HG02885 (cell line): ENCODE measurements around the gene TSPAN9.

Experiments
- ATAC-seq: cut with Tn5 transposase; IDR thresholded peaks from one replicate; pipeline ENCODE4 v1.9.1; 2021; ENCODE audit warnings: mild to moderate bottlenecking; ENCODE audit not compliant: unreplicated experiment, poor library complexity

The TSPAN9 gene

DNA sequence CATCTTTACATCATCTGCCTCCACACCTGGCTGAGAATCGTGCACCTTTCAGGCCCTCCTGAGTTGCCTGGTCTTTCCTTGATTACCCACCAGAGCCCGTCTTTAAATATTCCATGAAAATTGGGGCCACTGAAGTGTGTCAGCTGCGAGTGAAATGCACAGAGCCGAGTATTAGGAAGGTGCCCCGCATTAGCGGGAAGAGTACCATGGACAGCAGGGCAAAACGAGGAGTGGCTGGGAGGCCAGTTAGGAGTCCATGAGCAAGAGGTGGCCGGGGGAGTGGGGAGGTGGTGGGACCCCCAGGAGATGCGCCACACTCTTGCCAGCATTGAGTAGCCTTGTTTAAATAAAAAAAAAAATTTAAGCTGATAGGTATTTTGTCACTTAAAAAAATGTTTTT is 99.6 kb downstream of the TSPAN9 start:
- ATAC-seq: no peak

GRCh38 chr12:3177778-3178425 is 100.7 kb downstream of the TSPAN9 start:
- no peak for ATAC-seq

- no peak for ATAC-seq
Measured at GRCh38 chr12:3178671-3179313, 101.6 kb downstream of the TSPAN9 start.

DNA sequence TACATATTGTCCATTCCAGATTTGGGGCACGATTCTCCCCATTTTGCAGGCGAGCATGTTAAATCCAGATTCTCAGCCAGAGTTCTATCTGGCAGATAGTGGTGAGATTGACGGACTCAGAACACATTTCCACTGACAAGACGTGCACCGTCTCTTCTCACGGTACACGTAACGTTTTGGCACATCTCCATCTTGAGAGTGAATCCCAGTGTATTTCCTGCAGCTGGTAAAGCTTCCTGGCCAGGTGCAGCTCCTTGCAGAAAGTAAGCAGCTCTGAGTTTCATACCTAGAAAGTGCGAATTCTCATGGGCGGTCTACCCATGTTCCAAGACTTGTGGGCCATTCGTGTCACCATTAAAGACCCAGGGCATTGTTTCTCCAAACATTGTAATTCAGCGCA is 102.6 kb downstream of the TSPAN9 start:
- no peak for ATAC-seq

- no peak for ATAC-seq
Measured at GRCh38 chr12:3182426-3182825, 105.2 kb downstream of the TSPAN9 start.

- ATAC-seq: no peak
Measured at GRCh38 chr12:3184485-3184884, 107.3 kb downstream of the TSPAN9 start.

DNA sequence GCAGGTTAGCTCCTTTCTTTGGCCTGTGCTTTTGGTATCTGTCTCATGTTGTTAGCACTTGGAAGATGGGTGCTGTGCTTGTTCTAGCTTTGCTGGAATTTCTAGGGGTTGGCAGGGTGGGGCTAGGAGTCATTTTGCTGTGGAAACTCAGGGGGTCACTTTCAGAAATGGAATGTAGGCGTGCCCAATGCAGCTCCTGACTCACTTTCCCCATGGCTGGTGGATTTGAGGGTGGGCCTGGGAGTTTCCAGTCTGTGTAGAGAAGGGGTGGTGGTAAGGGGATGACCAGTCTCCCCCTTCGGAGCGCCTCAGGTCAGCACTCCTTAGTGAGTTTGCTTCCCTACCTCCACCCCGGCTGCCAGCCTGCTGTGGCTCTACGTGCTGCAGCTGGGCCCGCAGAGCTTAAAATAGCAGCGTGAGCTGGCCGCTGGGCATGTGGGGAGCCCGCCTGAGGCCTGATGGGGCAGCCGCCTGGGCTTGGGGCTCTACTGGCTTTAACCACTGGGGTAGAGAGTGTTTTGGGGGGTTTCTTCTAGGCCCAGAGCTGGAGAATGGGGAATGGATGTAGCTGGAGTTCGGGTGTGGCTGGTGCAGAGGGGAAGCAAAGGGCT is 108.2 kb downstream of the TSPAN9 start:
- no peak for ATAC-seq

DNA sequence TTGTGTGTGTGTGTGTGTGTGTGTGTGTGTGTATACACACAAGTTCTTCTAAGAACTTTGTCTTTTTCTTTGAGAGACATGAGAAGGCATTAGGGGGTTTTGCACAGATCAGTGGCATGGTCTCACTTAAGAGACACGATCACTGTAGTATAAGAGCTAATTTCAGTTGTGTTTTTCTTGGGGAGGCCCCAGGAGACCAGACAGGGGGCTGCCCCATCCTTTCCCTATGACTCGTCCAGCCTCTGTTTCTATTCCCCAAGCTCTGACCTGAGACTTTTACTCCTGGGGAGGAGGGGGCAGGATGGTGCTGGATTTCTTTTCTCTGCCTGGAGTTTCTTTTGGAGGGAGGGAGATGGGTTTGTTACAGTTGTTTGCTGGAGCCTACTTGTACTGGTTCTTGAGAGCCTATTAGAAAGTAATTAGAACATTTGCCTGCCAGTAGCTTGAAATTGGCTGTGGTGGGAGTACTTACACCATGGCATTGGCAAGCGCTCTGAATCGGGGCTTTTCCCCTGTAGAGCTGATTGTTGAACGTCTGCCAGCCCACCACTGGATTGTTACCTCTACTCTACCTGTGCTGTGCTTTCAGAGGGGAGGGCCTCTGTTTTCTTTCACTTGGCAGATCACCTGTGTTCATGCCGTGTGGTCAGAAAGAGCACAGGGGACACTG is 109.5 kb downstream of the TSPAN9 start:
- peak; percentile 43 for ATAC-seq

GRCh38 chr12:3187846-3188770 is 110.9 kb downstream of the TSPAN9 start:
- no peak for ATAC-seq

DNA sequence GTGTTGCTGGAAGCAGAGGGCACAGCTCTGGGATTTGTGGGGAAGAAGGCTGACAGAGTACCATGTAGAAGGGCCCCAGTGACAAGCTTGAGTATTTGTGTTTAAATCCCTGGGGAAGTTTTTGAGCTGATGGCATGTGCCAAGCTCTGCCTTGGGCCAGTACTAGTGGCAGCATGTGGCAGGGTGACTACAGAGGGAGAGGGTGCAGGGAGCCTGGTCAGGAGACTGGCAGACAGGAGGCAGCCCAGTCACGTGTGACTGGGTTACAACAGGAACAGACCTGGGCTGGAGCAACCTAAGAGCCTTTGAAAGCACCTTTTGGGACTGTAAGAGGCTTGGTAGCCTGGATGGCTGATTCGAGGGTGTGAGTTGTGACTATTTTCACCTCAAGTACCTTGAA is 112.1 kb downstream of the TSPAN9 start:
- ATAC-seq: no peak

GRCh38 chr12:3190101-3190500 is 112.9 kb downstream of the TSPAN9 start:
- ATAC-seq: no peak

DNA sequence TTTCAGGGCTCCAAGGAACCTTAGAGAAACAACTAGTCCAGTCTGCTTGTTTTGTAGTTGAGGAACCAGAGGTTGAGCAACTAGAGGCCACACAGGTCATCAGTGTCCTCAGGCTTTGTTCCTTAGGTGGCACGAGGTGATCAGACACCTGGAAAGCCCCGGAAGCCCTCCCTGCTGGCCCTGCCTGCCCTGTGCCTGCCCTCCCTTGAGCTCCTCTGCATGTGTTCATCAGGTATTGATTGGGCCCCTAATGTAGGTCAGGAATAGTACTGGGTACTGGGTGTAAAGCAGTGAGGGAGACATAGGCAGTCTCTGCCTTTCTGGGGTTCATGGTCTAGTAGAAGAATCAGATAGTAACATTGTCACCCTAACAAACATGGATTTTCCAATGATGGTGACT is 114.3 kb downstream of the TSPAN9 start:
- no peak for ATAC-seq

DNA sequence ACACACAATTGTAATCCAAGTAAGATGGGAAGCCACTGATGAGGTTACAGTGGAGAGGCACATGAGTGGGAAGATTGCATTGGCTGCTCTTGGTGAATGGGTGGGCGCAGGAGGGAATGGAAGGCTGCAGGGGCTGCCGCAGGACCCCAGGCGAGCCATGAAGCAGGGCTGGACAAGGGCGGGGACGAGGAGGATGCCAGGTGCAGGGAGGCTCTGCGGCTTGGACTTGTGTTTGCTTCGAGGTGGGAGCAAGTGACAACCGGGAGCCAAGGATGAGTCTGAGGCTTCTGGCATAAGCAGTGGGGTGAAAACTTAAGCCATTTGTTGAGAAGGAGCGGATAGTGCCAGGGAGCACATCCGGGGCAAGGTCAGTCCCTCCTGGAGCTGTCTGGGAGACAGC is 115.0 kb downstream of the TSPAN9 start:
- no peak for ATAC-seq

GRCh38 chr12:3193131-3193530 is 116.0 kb downstream of the TSPAN9 start:
- no peak for ATAC-seq

GRCh38 chr12:3193755-3194154 is 116.6 kb downstream of the TSPAN9 start:
- ATAC-seq: no peak

DNA sequence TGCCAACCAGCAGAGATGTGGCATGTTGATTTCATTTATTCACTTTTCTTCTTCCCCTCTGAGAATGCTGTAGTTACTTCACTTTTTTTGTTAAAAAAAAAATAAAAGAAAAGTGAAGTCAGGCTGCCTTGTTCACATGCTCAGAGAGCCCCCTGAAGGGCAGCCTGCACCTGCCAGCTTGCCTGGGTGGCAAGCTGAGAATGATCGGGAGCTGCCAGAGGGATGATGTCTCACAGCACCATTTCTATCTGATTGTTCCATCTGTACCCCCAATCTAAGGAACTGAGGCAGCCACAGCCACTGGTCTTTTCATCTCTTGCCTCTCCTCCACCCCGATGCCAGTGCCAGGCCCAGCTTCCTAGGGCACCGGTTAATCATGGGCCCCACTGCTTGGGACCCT is 118.2 kb downstream of the TSPAN9 start:
- ATAC-seq: no peak

GRCh38 chr12:3195859-3196483 is 118.8 kb downstream of the TSPAN9 start:
- ATAC-seq: no peak

DNA sequence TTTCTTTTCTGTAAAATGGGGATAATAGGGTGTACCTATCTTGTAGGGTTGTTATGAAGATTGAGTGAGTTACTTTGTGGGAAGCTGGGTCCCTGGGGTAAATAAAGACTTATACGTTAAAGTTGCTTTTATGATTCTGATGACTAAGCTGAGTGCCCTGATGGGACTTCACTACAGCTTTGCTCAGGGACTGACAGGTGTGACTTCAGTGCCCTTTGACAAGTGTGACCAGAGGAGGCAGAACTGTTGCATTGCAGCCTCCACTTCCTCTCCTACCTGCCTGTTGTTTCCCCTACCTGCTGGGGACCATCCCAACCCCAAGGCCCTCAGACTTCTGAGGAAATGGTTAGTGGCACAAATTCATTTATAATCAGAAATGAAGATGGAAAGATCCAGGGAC is 119.3 kb downstream of the TSPAN9 start:
- no peak for ATAC-seq

DNA sequence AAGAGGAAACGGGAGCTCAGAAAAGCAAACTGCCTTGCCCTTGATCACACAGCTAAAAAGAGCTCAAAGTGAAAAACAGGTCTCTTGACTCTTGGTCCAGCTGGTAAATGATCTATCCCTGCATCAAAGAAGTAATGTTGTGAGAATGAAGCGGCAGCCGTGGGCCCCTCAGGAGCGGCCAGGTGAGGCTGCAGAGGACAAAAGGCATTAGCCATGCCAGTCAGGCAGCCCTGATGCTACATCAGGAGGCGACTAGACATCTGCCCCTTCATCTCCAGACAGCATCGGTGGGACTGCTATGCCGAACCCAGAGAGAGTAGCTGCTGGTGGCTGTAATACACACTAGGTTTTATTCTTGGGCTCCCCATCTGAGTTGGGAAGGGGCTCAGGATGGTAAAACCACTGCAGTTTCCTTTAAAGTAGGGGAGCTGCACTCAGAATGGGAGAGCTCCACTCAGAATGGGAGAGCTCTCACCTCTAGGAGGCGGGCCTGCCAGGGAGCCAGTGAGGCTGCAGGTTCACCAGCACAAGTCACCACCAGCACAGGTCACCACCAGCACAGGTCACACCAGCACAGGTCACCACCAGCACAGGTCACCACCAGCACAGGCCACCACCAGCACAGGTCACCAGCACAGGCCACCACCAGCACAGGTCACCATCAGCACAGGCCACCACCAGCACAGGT is 120.1 kb downstream of the TSPAN9 start:
- no peak for ATAC-seq
